Measurements from ENCODE around the gene GRAP2.
"Not testable (repeated sequence)": the region's sequence is repeated elsewhere in the genome, so short reads cannot be mapped to it uniquely, and the experiment has no call there.

GRAP2 gene

DNA sequence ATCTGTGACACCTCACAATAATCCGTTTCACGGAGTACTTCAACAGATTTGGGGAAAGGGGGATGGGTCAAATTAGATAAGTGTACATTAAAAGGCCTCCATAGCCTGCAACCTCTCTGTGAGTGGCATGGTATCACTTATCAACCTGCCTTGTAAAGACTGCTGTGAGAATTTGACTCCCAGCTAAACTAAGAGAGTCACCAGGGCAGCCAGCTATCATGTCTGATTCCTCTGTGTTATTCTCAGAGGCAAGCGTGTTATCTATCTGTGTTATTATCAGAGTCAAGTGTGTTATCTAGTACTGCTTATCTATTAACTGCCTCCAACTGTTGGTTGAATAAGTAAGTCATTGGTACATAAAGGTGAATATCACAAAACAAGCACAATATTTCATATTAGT, 89.8 kb downstream of the GRAP2 start:
- no peak overlapping the region for H3K4me3 ChIP-seq (ENCODE audit: control insufficient read depth, low read depth, low read length)
- TF ChIP-seq, protein P1, sequence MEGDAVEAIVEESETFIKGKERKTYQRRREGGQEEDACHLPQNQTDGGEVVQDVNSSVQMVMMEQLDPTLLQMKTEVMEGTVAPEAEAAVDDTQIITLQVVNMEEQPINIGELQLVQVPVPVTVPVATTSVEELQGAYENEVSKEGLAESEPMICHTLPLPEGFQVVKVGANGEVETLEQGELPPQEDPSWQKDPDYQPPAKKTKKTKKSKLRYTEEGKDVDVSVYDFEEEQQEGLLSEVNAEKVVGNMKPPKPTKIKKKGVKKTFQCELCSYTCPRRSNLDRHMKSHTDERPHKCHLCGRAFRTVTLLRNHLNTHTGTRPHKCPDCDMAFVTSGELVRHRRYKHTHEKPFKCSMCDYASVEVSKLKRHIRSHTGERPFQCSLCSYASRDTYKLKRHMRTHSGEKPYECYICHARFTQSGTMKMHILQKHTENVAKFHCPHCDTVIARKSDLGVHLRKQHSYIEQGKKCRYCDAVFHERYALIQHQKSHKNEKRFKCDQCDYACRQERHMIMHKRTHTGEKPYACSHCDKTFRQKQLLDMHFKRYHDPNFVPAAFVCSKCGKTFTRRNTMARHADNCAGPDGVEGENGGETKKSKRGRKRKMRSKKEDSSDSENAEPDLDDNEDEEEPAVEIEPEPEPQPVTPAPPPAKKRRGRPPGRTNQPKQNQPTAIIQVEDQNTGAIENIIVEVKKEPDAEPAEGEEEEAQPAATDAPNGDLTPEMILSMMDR (IDR thresholded peaks at IDR 0.05; ENCODE audit: control insufficient read depth, insufficient read depth, low read depth, low read length, missing control alignments): no peak
- no peak for DNase-seq (ENCODE audit: low read depth)

DNA sequence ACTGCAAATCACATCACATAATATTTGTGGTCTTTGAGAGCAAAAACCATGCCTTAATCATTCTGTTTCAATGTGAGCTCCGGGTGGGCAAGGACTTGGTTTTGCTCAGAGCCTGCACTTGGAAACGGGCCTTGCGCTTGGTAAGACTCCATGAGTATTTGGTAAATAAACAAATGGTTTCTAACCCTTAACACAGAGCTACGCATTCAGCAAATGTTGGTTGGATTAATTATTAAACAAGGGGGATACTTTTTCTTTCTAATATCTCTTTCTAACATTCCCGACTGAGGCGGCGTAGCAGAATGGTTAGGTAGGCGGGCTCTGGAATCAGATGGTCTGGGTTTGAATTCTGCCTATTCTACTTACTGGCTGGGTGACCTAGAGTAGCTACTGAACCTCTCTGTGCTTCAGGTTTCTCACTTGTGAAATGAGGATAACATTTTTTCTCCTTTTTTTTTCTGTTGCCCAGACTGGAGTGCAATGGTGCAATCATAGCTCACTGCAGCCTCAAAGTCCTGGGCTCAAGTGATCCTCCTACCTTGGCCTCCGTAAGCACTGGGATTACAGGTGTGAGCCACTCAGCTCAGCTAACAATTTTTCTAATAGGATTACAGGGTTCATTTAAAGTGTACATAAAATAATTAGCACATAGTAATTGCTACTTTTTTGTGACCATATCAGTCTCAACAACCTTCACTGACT, 90.4 kb downstream of the GRAP2 start:
- DNase-seq (ENCODE audit: low read depth): no peak
- H3K4me3 ChIP-seq (ENCODE audit: control insufficient read depth, low read depth, low read length): no peak overlapping the region
- TF ChIP-seq, protein P1 (IDR thresholded peaks at IDR 0.05; ENCODE audit: control insufficient read depth, insufficient read depth, low read depth, low read length, missing control alignments): no peak

DNA sequence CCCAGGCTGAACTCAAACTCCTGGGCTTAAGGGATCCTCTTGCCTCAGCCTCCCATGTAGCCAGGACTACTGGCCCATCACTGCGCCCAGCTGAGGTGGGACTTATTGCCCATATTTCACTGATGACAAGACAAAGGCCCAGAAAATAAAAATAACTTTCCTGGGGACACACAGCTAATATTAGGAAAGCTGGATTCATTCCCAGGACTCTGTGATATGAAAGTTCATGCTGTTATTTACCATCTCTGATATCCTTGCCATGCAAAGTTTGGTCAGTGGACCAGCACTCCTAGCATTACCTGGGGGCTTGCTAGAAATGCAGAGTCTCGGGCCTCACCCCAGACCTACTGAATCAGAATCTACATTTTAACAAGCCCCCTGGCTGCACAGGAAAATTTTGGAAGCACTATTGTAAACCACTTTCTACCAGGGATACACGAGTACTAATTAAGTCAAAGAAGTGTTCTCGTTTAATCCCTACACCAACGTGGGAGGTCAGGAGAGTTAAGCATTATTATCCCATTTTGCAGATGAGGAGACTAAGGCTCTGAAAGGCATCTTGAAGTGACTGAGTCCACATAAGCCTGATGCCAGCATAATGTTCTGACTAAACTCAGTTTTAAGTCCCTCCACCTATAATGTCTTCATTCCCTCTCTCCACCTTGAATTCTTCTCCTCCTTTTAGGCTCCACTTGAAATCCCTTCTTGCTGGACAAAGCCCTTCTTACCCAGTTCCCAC, 91.4 kb downstream of the GRAP2 start:
- DNase-seq (ENCODE audit: low read depth): no peak
- no peak overlapping the region for H3K4me3 ChIP-seq (ENCODE audit: control insufficient read depth, low read depth, low read length)
- TF ChIP-seq, protein P1 (IDR thresholded peaks at IDR 0.05; ENCODE audit: control insufficient read depth, insufficient read depth, low read depth, low read length, missing control alignments): no peak

DNA sequence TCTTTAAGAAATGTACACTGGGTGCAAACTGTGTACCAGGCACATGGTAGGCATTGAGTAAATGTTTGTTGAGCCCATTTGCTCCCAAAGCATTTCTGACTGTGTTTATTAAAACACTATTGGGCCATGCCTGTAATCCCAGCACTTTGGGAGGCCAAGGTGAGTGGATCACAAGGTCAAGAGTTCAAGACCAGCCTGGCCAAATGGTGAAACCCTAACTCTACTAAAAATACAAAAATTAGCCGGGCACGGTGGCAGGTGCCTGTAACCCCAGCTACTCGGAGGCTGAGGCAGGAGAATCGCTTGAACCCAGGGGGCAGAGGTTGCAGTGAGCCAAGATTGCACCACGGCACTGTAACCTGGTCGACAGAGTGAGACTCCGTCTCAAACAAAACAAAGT, 92.0 kb downstream of the GRAP2 start:
- not testable (repeated sequence) for DNase-seq (ENCODE audit: low read depth); H3K4me3 ChIP-seq (ENCODE audit: control insufficient read depth, low read depth, low read length)

DNA sequence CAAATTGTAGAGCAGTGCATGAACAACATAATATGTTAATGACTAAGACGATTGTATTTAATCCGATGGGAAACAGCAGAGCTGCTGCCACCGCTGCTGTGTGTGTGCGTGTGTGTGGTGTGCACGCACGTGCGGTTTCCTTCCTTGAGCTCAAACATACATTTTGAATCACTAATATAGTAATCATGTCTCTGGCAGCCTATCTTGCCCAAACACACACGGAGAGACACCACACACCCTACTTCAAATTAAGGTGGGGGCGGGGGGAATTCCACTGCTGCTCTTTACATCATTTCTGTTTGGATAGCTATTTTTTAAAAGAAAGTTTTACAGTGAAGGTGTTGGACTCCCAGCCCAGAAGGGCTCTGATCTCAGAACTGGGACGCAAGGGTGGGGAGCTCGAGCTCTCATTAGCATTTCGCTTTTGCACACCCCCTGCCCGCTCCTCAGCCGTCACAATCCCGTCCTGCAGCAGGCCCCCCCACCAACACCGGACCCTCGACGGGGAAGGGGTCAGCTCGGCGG, 93.2 kb downstream of the GRAP2 start:
- no peak for DNase-seq (ENCODE audit: low read depth)
- no peak overlapping the region for H3K4me3 ChIP-seq (ENCODE audit: control insufficient read depth, low read depth, low read length)
- TF ChIP-seq, protein P1 (IDR thresholded peaks at IDR 0.05; ENCODE audit: control insufficient read depth, insufficient read depth, low read depth, low read length, missing control alignments): no peak

DNA sequence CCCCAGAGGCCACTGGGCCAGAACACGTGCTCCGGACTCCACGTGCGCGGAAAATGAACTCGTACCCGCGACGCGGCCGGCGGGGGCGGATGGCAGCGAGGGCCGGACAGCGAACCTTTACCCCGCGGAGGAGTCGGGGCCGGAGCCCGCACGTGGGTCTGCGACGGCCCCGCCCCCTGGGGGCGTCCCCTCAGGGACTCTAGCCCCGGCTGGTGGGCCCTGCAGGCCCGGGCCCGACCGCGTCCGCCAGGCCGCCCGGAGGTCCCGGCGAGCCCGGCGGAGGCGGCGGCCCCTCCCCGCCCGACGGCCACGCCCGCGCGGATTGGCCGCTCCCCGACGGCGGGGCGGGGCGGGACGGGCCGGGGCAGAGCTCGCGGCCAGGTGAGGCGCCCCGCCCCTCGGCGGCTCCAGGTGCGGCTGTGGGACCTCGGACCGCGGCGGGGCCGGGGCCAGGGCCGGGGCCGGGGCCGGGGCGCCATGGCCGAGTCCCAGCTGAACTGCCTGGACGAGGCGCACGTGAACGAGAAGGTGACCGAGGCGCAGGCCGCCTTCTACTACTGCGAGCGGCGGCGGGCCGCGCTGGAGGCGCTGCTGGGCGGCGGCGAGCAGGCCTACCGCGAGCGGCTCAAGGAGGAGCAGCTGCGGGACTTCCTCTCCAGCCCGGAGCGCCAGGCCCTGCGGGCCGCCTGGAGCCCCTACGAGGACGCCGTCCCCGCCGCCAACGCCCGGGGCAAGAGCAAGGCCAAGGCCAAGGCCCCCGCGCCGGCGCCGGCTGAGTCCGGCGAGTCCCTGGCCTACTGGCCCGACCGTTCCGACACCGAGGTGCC, 93.9 kb downstream of the GRAP2 start, which contains the start of gene FAM83F:
Gene FAM83F, plus strand, starts transcription at position 389 of the 827 bp plus-strand sequence. Its CDS starts 89 bp downstream, at position 478.
- TF ChIP-seq, protein P1 (IDR thresholded peaks at IDR 0.05; ENCODE audit: control insufficient read depth, insufficient read depth, low read depth, low read length, missing control alignments): no peak
- H3K4me3 ChIP-seq (ENCODE audit: control insufficient read depth, low read depth, low read length): no peak within 1 kb of the TSS
- DNase-seq (ENCODE audit: low read depth): no peak

Data from AG09309 (cell line).